GM18873 (cell line): ENCODE measurements around the gene CUX1.
"Not testable (repeated sequence)": the region's sequence is repeated elsewhere in the genome, so short reads cannot be mapped to it uniquely, and the experiment has no call there.

ENCODE experiments used
- ATAC-seq: cut with Tn5 transposase; IDR thresholded peaks from one replicate; pipeline ENCODE4 v1.9.1; 2021; ENCODE audit warnings: mild to moderate bottlenecking, moderate library complexity, moderate number of reproducible peaks; ENCODE audit not compliant: unreplicated experiment, low FRiP score

CUX1 gene

GRCh38 chr7:102287111-102287980, 469.9 kb downstream of the CUX1 start:
- ATAC-seq: no peak

DNA sequence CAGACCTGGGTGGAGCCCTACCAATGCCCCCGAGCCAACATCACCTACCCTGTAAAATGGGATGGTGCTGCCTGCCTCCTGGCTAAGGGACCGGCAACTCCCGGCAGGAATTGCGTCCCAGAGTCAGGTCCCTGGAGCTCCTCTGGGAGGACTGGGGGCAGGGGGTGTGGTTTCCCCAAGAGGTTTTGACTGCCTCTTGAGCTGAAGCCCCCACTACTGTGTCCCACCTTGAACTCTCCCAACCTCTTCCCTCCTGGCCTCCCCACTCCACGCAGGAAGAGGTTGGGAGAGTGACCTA, 470.5 kb downstream of the CUX1 start:
- no peak for ATAC-seq

DNA sequence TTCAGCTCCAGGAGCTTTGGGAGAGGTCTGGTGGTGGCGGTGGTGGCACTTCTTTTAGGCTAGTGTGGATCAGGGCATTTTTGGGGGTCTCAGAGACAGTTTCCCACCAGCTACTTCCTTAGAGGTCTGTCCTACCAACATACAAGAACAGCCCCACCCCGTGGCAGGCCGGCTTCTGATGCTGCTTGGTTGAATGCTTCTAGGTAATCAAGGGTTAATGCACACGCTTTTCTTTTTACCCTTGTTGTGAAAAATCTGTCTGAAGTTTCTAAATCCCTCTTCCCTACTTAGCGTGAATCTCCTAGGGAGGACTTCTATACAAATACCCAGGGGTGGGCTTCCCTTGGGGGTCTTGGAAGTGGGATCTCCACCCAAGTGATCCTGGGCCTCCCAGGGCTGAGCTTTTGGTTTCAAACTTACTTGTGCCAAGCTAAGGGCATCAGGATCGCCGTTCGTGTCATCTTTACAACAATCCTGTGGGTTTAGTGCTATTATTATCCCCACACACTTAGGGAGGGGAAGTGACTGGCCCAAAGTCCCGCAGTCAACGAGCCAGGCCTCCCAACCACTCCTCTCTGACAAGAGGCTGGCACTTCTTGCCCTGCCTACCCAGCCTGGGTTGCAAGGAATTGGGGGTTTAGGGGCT, 471.0 kb downstream of the CUX1 start:
- ATAC-seq: no peak

DNA sequence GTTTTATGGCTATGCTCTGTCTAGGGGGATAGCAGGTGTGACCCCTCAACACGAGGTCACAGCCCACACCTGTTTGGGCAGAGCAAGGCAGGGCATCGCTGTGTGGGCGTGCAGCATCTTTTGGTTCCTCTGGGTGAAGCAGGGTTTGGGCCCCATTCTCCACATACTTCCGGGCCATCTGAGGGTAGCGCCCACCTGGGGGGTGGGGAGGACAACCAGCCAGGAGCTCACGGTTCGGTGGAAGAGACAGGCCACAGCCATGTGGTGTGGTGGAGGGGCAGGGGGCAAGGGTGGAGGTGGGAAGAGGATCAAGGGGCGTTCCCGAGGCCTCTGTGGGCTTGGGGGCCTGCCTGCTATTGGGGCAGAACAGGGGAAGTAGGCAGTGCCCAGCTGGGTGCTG, 471.6 kb downstream of the CUX1 start:
- no peak for ATAC-seq

- ATAC-seq: peak; percentile 41
Measured at GRCh38 chr7:102291056-102291915, 473.9 kb downstream of the CUX1 start.

DNA sequence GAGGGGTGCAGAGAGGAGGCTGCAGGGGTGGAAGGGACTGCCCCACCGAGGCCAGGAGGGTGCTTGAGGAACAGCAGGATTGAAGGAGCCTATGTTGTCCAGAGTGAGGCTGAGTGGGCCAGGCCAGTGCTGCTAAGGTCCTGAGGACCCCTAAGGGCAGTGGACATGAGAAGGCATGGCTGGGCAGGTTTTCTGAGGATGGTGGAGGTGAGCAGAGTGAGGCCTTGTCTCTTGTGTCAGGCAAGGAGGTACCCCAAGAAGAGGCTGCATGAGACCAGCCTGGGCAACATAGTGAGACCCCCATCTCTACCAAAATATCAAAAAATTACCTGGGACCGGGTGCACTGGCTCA, 474.5 kb downstream of the CUX1 start:
- ATAC-seq: no peak

DNA sequence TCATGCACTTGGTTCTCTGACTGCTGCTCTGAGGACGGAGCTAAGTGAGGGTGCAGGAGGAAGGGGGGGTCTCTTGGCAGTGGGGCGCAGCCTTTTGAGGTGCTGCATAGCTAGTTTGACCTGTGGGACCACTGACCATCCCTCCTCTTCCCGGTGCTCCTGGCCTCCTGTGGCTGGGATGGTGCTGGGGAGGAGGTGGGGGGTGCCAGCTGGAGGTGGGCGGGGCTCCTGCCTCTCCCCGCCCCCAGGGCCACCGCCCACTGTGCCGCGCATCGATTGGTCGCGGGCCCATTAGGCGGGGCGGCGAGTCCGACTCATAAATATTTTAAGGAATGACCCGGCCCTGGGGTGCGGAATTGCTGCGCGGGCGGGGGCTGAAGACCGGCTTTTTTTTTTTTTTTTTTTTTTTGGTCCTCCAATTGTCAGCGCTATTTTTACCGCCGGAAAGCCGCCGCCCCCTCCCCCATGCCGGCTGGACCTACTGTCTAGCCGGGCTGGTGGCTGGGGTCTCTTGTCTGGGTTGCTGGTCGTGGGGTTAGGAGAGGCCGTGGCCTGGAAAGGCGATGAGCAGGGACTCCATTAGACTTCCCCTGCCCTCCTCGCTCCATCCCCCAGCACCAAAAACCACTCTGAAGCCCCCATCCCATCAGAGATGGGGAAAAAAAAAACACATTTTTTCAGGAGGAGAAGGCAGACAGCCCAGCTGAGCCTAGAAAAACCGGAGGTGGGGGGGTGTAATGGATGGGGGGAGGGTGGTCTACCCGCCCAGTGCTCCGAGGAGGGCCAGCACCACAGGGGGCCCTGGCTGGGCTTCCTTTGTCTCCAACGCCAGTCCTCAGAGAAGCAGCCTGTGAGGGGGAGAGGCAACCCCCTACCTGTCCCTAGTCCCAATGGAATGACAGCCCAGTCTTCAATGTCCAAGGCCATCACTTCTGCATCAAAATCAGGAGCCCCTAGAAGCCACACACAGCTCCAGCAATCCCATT, 475.7 kb downstream of the CUX1 start:
- ATAC-seq: no peak

DNA sequence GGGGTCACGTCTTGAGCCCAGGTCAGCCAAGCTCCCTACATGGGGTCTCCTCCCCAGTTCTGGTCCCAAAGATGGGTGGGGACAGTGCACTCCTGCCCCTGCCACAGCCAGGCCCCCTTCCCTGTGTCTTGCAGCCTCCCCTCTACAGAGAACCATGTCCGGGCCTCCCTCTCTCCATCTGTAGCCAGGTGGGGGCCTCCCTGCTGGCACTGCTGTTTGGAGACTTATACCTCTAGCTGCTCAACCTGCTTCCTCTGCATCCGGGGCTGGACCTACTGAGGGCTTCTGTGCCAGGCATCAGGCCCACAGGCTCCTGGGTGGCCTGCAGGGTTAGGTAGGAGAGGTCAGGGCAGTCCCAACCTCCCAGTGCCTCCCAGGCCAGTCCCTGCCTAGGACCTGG, 477.2 kb downstream of the CUX1 start:
- no peak for ATAC-seq

DNA sequence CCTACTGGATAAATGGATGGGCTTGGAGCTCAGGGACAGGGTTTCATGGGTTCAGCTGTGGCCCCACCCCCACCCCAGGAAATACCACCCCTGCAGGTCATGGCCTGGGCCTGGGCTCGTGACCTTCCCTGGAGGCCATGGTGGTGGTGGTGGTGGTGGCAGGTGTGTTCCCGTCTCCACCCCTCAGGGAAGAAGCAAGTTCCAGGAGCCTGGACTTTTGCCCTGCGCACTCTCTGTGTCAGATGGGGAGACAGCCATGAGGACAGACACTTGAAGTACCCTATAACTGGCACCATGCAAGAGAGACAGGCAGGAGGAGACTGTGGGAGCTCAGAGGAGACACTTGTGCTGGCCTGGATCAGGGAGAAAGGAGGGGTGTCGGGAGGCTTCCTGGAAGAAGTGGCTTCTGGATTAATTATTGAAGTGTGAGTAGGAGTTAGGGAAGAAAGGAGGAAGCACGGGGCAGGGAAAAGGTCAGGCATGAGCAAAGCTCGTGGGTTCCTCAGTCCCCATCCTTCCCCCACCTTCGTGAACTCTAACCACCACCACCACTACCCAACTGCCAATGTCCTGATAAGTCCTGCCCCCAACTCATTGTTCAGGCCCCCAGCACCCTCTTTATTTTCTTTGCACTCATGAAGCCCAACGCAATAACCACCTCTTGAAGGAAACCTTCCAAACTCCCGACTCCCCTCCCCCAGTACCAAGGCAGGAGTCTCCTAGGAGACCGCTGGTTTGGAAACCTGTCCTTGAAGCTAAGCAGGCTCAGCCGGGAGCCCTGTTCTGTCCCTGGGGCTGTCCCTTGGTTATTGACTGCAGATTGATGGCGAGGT, 478.1 kb downstream of the CUX1 start:
- no peak for ATAC-seq

GRCh38 chr7:102296179-102296438, 478.7 kb downstream of the CUX1 start:
- ATAC-seq: no peak

DNA sequence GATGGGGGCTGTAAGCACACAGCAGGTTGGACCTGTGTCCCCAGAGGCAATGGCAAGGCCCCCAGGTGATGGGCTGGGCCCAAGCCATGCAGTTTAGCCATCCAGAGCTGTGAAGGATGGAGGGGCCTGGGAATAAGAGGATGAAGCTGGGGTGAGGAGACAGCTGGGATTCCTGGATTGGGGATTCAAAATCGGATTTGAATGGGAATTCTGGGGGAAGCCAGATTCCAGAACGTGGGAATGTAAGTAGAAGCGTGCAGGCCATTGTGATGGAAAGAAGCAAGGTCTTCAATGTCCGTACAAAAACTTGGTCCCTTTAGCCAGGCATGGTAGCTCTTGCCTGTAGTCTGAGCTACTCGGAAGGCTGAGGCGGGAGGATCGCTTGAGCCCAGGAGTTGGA, 479.1 kb downstream of the CUX1 start:
- no peak for ATAC-seq

- no peak for ATAC-seq
Measured at GRCh38 chr7:102297487-102298218, 480.2 kb downstream of the CUX1 start.

DNA sequence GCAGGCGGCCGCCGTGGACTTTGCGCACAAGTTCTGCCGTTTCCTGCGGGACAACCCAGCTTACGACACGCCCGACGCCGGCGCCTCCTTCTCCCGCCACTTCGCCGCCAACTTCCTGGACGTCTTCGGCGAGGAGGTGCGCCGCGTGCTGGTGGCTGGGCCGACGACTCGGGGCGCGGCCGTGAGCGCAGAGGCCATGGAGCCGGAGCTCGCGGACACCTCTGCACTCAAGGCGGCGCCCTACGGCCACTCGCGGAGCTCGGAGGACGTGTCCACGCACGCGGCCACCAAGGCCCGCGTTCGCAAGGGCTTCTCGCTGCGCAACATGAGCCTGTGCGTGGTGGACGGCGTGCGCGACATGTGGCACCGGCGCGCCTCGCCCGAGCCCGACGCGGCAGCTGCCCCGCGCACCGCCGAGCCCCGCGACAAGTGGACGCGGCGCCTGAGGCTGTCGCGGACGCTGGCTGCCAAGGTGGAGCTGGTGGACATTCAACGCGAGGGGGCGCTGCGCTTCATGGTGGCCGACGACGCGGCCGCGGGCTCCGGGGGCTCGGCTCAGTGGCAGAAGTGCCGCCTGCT, 483.3 kb downstream of the CUX1 start:
- no peak for ATAC-seq

- not testable (repeated sequence) for ATAC-seq
Measured at GRCh38 chr7:102301367-102301766, 483.9 kb downstream of the CUX1 start.

DNA sequence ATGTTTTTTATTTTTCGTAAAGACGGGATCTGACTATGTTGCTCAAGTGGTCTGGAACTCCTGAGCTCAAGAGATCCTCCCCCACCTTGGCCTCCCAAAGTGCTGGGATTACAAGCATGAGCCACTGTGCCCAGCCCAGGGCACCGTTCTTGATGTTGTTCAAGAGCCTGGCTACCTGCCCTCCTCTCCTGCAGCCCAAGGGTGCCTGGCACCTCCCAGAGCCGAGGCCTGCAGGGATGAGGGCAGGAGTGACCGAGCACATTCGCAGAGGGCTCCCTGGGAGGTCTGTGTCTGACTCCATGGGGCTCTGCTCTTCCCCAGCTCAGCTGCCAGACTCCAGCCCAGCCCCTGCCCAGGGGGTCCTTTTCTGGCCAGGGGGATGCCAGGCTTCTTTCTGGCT, 484.6 kb downstream of the CUX1 start:
- no peak for ATAC-seq

DNA sequence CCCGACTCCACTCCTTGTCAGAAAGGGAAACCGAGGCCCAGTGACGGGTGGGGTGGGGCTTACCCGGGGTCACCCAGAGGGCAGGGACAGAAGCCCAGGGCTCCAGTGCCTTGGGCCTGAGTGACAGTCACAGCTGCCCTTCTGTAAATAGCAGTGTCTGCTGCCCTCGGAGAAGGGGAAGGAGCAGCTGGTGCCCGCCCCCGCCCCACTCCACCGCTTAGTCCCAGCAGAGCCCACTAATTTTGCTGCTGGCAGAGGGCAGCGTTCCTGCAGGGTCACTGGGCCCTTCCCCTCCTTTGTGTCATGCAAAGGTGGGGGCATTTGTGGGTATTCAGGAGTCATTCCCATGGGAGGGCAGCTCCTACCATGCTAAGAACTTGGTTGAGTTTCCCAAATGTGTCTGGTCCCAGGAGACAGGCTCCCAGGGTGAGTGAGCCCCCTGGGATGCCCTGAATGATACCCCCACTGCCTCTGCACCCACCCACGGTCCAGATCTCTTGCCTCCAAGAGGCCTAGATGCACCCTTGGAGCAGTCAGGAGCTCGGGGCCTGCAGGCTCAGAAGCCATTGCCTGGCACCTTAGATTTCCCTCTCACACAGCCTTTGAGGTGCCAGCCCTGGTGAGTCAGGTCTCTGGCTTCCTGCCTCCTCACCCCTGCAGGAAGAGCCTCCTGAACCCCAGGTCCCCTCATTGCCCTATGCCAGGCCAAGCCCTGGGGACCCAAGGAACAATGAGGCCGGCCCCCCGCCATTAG, 486.4 kb downstream of the CUX1 start:
- no peak for ATAC-seq

- no peak for ATAC-seq
Measured at GRCh38 chr7:102304668-102305067, 487.2 kb downstream of the CUX1 start.
